Trophoblast cell (in vitro differentiated cells and primary cell): ENCODE data around the gene PRDX6.

Experiments used
- DNase-seq, 2 donors: peaks; one replicate each; pipeline ENCODE4 v3.0.0-alpha.2; 2016
- H2AFZ ChIP-seq: 2 replicates; pipeline ENCODE4 v1.6.1; 2013; ENCODE audit warnings: low read length, moderate library complexity, mild to moderate bottlenecking; ENCODE audit not compliant: insufficient read depth, poor library complexity
- H2AK5ac ChIP-seq: 2 replicates; pipeline ENCODE4 v1.6.1; 2013; ENCODE audit warnings: mild to moderate bottlenecking, low read length
- H2BK120ac ChIP-seq: 2 replicates; pipeline ENCODE4 v1.6.1; 2013; ENCODE audit warnings: low read length, mild to moderate bottlenecking, moderate library complexity; ENCODE audit not compliant: insufficient read depth, poor library complexity
- H2BK12ac ChIP-seq: 2 replicates; pipeline ENCODE4 v1.6.1; 2013; ENCODE audit warnings: mild to moderate bottlenecking, low read length, moderate library complexity
- H2BK5ac ChIP-seq: 2 replicates; pipeline ENCODE4 v1.6.1; 2013; ENCODE audit warnings: low read length, low read depth, moderate library complexity, mild to moderate bottlenecking; ENCODE audit not compliant: poor library complexity
- H3K14ac ChIP-seq: 2 replicates; pipeline ENCODE4 v1.6.1; 2013; ENCODE audit warnings: mild to moderate bottlenecking, low read length
- H3K18ac ChIP-seq: 2 replicates; pipeline ENCODE4 v1.6.1; 2013; ENCODE audit warnings: mild to moderate bottlenecking, low read length
- H3K23ac ChIP-seq: 2 replicates; pipeline ENCODE4 v1.6.1; 2013; ENCODE audit warnings: low read length
- H3K27ac ChIP-seq: 2 replicates; pipeline ENCODE4 v1.5.1; 2013; ENCODE audit warnings: low read depth, mild to moderate bottlenecking, inconsistent platforms, low read length, moderate library complexity
- H3K27me3 ChIP-seq: 2 replicates; pipeline ENCODE4 v1.6.1; 2013; ENCODE audit warnings: inconsistent platforms, mild to moderate bottlenecking, low read length, moderate library complexity; ENCODE audit not compliant: insufficient read depth
- H3K36me3 ChIP-seq, 2 experiments: 1 replicate in 1 of 2; 2 replicates in 1 of 2; pipeline ENCODE4 v1.6.1; 2013; ENCODE audit warnings: low read length in 2 of 2, mild to moderate bottlenecking in 2 of 2, moderate library complexity in 1 of 2; ENCODE audit not compliant: insufficient read depth in 2 of 2, control insufficient read depth in 1 of 2
- H3K4ac ChIP-seq: 2 replicates; pipeline ENCODE4 v1.6.1; 2013; ENCODE audit warnings: low read depth, mild to moderate bottlenecking, low read length, moderate library complexity
- H3K4me1 ChIP-seq, 2 experiments: 1 replicate in 1 of 2; 2 replicates in 1 of 2; pipeline ENCODE4 v1.6.1; 2013; ENCODE audit warnings: low read length in 2 of 2, mild to moderate bottlenecking in 2 of 2, moderate library complexity in 1 of 2; ENCODE audit not compliant: insufficient read depth in 2 of 2, control insufficient read depth in 1 of 2
- H3K4me2 ChIP-seq: 2 replicates; pipeline ENCODE4 v1.6.1; 2013; ENCODE audit warnings: inconsistent platforms, mild to moderate bottlenecking, low read length, moderate library complexity
- H3K4me3 ChIP-seq: 2 replicates; pipeline ENCODE4 v1.5.1; 2013; ENCODE audit warnings: mild to moderate bottlenecking, low read depth, low read length, inconsistent platforms
- H3K79me1 ChIP-seq: one replicate; pipeline ENCODE4 v1.6.1; 2013; ENCODE audit warnings: low read length
- H3K79me2 ChIP-seq: 2 replicates; pipeline ENCODE4 v1.6.1; 2013; ENCODE audit warnings: low read length, mild to moderate bottlenecking; ENCODE audit not compliant: control insufficient read depth, insufficient read depth, poor library complexity
- H3K9ac ChIP-seq: 2 replicates; pipeline ENCODE4 v1.6.1; 2013; ENCODE audit warnings: mild to moderate bottlenecking, low read length
- H3K9me3 ChIP-seq: 2 replicates; pipeline ENCODE4 v1.6.1; 2013; ENCODE audit warnings: low read depth, mild to moderate bottlenecking, control low read depth, inconsistent platforms, low read length; ENCODE audit not compliant: insufficient read depth
- H4K12ac ChIP-seq: 2 replicates; pipeline ENCODE4 v1.6.1; 2013; ENCODE audit warnings: low read depth, mild to moderate bottlenecking, low read length, moderate library complexity
- H4K8ac ChIP-seq: 2 replicates; pipeline ENCODE4 v1.6.1; 2013; ENCODE audit warnings: low read depth, mild to moderate bottlenecking, low read length, moderate library complexity
- H4K91ac ChIP-seq: one replicate; pipeline ENCODE4 v1.6.1; 2013; ENCODE audit warnings: low read depth, mild to moderate bottlenecking, low read length, moderate library complexity
- WGBS: extraction: QIAGEN DNeasy Blood & Tissue Kit; methylation state at CpG from one replicate; pipeline ENCODE4 v1.1.7; 2013; ENCODE audit warnings: missing lambda C conversion rate; ENCODE audit not compliant: insufficient read length, insufficient coverage; ENCODE audit errors: extremely low coverage; 5-methylcytosine and 5-hydroxymethylcytosine counted together

Gene PRDX6

GRCh38 chr1:173445656-173446055 lies 31.5 kb upstream of the PRDX6 start:
- Histone ChIP-seq H3K9ac (no peak overlapping the region), H2AFZ (no peak overlapping the region), H4K91ac (no peak overlapping the region), H4K8ac (no peak overlapping the region), H3K79me1 (peaks cover 4% of the 10 kb centered on the region), H3K18ac (no peak overlapping the region), H3K4ac (no peak overlapping the region), H3K4me3 (no peak overlapping the region), H3K4me2 (no peak overlapping the region), H3K36me3 (peaks cover 0 to 3% of the 10 kb centered on the region in 2 experiments), H2AK5ac (no peak overlapping the region), H2BK5ac (peak overlapping the region; percentile 56), H3K23ac (no peak overlapping the region), H3K14ac (no peak overlapping the region), H2BK120ac (peak overlapping the region; percentile 7), H3K27me3 (no peaks in the 10 kb centered on the region), H3K9me3 (no peaks in the 10 kb centered on the region), H3K4me1 (peaks cover 5 to 6% of the 10 kb centered on the region in 2 experiments), H2BK12ac (peak overlapping the region; percentile 58), H4K12ac (no peak overlapping the region), H3K27ac (peak overlapping the region; percentile 33), H3K79me2 (no peaks in the 10 kb centered on the region)
- DNase-seq: no peak
- WGBS: no CpG with 5 or more reads among the region's 3 CpGs

GRCh38 chr1:173447224-173447623 lies 29.9 kb upstream of the PRDX6 start:
- H3K9me3 ChIP-seq: no peaks in the 10 kb centered on the region
- H2AFZ ChIP-seq: no peak overlapping the region
- H3K4me3 ChIP-seq: no peak overlapping the region
- H4K91ac ChIP-seq: no peak overlapping the region
- no peak overlapping the region for H3K27ac ChIP-seq
- no peak overlapping the region for H3K18ac ChIP-seq
- H2AK5ac ChIP-seq: no peak overlapping the region
- H3K36me3 ChIP-seq: peaks cover 0 to 3% of the 10 kb centered on the region in 2 experiments
- WGBS: no CpG with 5 or more reads among the region's 1 CpG
- H3K14ac ChIP-seq: no peak overlapping the region
- DNase-seq: no peak
- peaks cover 5 to 6% of the 10 kb centered on the region in 2 experiments for H3K4me1 ChIP-seq
- no peak overlapping the region for H3K4ac ChIP-seq
- H3K27me3 ChIP-seq: no peaks in the 10 kb centered on the region
- H3K9ac ChIP-seq: no peak overlapping the region
- H4K8ac ChIP-seq: no peak overlapping the region
- no peak overlapping the region for H4K12ac ChIP-seq
- H2BK5ac ChIP-seq: no peak overlapping the region
- no peak overlapping the region for H3K23ac ChIP-seq
- H2BK120ac ChIP-seq: no peak overlapping the region
- H3K79me1 ChIP-seq: peaks cover 4% of the 10 kb centered on the region
- H3K79me2 ChIP-seq: no peaks in the 10 kb centered on the region
- H3K4me2 ChIP-seq: no peak overlapping the region
- H2BK12ac ChIP-seq: no peak overlapping the region

GRCh38 chr1:173448945-173449344 lies 28.2 kb upstream of the PRDX6 start:
- no peak overlapping the region for H3K4ac ChIP-seq
- peaks cover 5 to 6% of the 10 kb centered on the region in 2 experiments for H3K4me1 ChIP-seq
- no peak overlapping the region for H3K4me3 ChIP-seq
- no peaks in the 10 kb centered on the region for H3K27me3 ChIP-seq
- no peak overlapping the region for H3K4me2 ChIP-seq
- no peaks in the 10 kb centered on the region for H3K79me2 ChIP-seq
- H3K9me3 ChIP-seq: no peaks in the 10 kb centered on the region
- no peak overlapping the region for H3K23ac ChIP-seq
- H4K8ac ChIP-seq: no peak overlapping the region
- H2BK5ac ChIP-seq: no peak overlapping the region
- H2BK12ac ChIP-seq: no peak overlapping the region
- no peak overlapping the region for H2BK120ac ChIP-seq
- no peak overlapping the region for H3K9ac ChIP-seq
- H4K91ac ChIP-seq: no peak overlapping the region
- no peak overlapping the region for H3K14ac ChIP-seq
- H3K36me3 ChIP-seq: peaks cover 0 to 3% of the 10 kb centered on the region in 2 experiments
- peaks cover 4% of the 10 kb centered on the region for H3K79me1 ChIP-seq
- no peak overlapping the region for H3K18ac ChIP-seq
- H3K27ac ChIP-seq: no peak overlapping the region
- H2AFZ ChIP-seq: no peak overlapping the region
- no peak overlapping the region for H2AK5ac ChIP-seq
- no CpG with 5 or more reads among the region's 2 CpGs for WGBS
- no peak for DNase-seq
- no peak overlapping the region for H4K12ac ChIP-seq

GRCh38 chr1:173451981-173452380 lies 25.2 kb upstream of the PRDX6 start:
- WGBS: no CpG with 5 or more reads among the region's 2 CpGs
- H3K4me3 ChIP-seq: no peak overlapping the region
- no peak overlapping the region for H3K23ac ChIP-seq
- H3K36me3 ChIP-seq: no peaks in the 10 kb centered on the region
- no peak overlapping the region for H2AFZ ChIP-seq
- no peak overlapping the region for H2BK5ac ChIP-seq
- no peak for DNase-seq
- no peak overlapping the region for H3K4me2 ChIP-seq
- H3K27me3 ChIP-seq: no peaks in the 10 kb centered on the region
- no peak overlapping the region for H2BK120ac ChIP-seq
- H3K14ac ChIP-seq: no peak overlapping the region
- H3K4me1 ChIP-seq: peaks cover 0 to 2% of the 10 kb centered on the region in 2 experiments
- no peaks in the 10 kb centered on the region for H3K79me1 ChIP-seq
- no peaks in the 10 kb centered on the region for H3K9me3 ChIP-seq
- H3K79me2 ChIP-seq: no peaks in the 10 kb centered on the region
- no peak overlapping the region for H4K91ac ChIP-seq
- no peak overlapping the region for H2AK5ac ChIP-seq
- H4K8ac ChIP-seq: no peak overlapping the region
- H3K18ac ChIP-seq: no peak overlapping the region
- H4K12ac ChIP-seq: no peak overlapping the region
- H3K4ac ChIP-seq: no peak overlapping the region
- no peak overlapping the region for H2BK12ac ChIP-seq
- H3K27ac ChIP-seq: no peak overlapping the region
- H3K9ac ChIP-seq: no peak overlapping the region
